Naive thymus-derived CD4-positive, alpha-beta T cell (primary cell): Measurements from ENCODE around the gene KRTAP2-4. TPM values are rescaled to one million over a fixed set of nuclear protein-coding genes. Genes with fewer than 3 reads are reported as not detected.
"Not testable (repeated sequence)": the region's sequence is repeated elsewhere in the genome, so short reads cannot be mapped to it uniquely, and the experiment has no call there.

Source experiments
- ATAC-seq: fragments of 150-1000 bp; cut with Tn5 transposase; 2 replicates; pipeline ENCODE4 v1.10.0; 2021; ENCODE audit warnings: mild to moderate bottlenecking, moderate library complexity
- CTCF ChIA-PET: fragments of 350-600 bp; sonication (Branson Sonifier 250); formaldehyde crosslinking; loops from one replicate; lab custom pipeline; 2021; ENCODE audit warnings: antibody characterized with exemption; lab: Charles Lee
- POLR2A ChIA-PET: fragments of 350-600 bp; sonication (Branson Sonifier 250); formaldehyde crosslinking; loops from one replicate; lab custom pipeline; 2021; ENCODE audit warnings: antibody characterized with exemption, inconsistent platforms; lab: Charles Lee
- DNase-seq, 9 donors: peaks; one replicate each; pipeline versions ENCODE4 v3.0.0 to v3.0.0-alpha.2; 2020 to 2022; ENCODE audit warnings: mixed read lengths in 1 of 9
- H3K27ac ChIP-seq: one replicate; pipeline ENCODE4 v1.7.0; 2013; ENCODE audit warnings: mild to moderate bottlenecking, low read depth, low read length, moderate library complexity
- H3K27me3 ChIP-seq, 2 donors: one replicate each; pipeline ENCODE4 v1.7.0; 2013; ENCODE audit warnings: low read length in 2 of 2, mild to moderate bottlenecking in 2 of 2, moderate library complexity in 2 of 2; ENCODE audit not compliant: control insufficient read depth in 2 of 2, insufficient read depth in 2 of 2
- H3K36me3 ChIP-seq, 3 experiments: 1 replicate in 2 of 3; 2 replicates in 1 of 3; pipeline ENCODE4 v1.7.0; 2013; ENCODE audit warnings: low read length in 3 of 3, mild to moderate bottlenecking in 3 of 3, moderate library complexity in 1 of 3; ENCODE audit not compliant: insufficient read depth in 3 of 3, control insufficient read depth in 2 of 3
- H3K4me1 ChIP-seq, 2 donors: one replicate each; pipeline ENCODE4 v1.7.0; 2013; ENCODE audit warnings: low read length in 2 of 2, mild to moderate bottlenecking in 2 of 2, moderate library complexity in 1 of 2; ENCODE audit not compliant: control insufficient read depth in 2 of 2, insufficient read depth in 2 of 2
- H3K4me3 ChIP-seq: 2 replicates; pipeline ENCODE4 v1.7.0; 2013; ENCODE audit warnings: mild to moderate bottlenecking, low read length
- H3K9me3 ChIP-seq, 3 experiments: 1 replicate in 2 of 3; 2 replicates in 1 of 3; pipeline ENCODE4 v1.7.0; 2013; ENCODE audit warnings: low read length in 3 of 3; ENCODE audit not compliant: control insufficient read depth in 2 of 3
- H3K27ac Mint-ChIP-seq, 9 donors: one replicate each; pipeline ENCODE4 v1.8.0; 2020 to 2022; ENCODE audit warnings: mixed read lengths in 9 of 9, mild to moderate bottlenecking in 8 of 9, moderate library complexity in 5 of 9, inconsistent platforms in 2 of 9
- H3K27me3 Mint-ChIP-seq, 5 donors: one replicate each; pipeline ENCODE4 v1.8.0; 2021 to 2022; ENCODE audit warnings: mixed read lengths in 5 of 5, mild to moderate bottlenecking in 1 of 5
- H3K36me3 Mint-ChIP-seq, 5 donors: one replicate each; pipeline ENCODE4 v1.8.0; 2020 to 2022; ENCODE audit warnings: mixed read lengths in 5 of 5, mild to moderate bottlenecking in 3 of 5, inconsistent platforms in 1 of 5
- H3K4me1 Mint-ChIP-seq, 7 donors: one replicate each; pipeline ENCODE4 v1.8.0; 2020 to 2022; ENCODE audit warnings: mixed read lengths in 7 of 7, mild to moderate bottlenecking in 3 of 7, inconsistent platforms in 1 of 7
- H3K4me3 Mint-ChIP-seq, 10 donors: one replicate each; pipeline ENCODE4 v1.8.0; 2020 to 2022; ENCODE audit warnings: mild to moderate bottlenecking in 10 of 10, mixed read lengths in 10 of 10, moderate library complexity in 6 of 10, inconsistent platforms in 2 of 10
- H3K9me3 Mint-ChIP-seq, 11 donors: one replicate each; pipeline ENCODE4 v1.8.0; 2020 to 2022; ENCODE audit warnings: mixed read lengths in 11 of 11, mild to moderate bottlenecking in 4 of 11, inconsistent platforms in 1 of 11, moderate library complexity in 1 of 11
- intact Hi-C, 2 donors: fragments of 100-400 bp; cut with micrococcal nuclease; formaldehyde crosslinking; loops; one replicate each; pipeline ENCODE4 v1.15.1; 2023
- polyA plus RNA-seq, 2 donors: library from polyadenylated mRNA; unstranded; fragments of 300-500 nt; fragmentation: Illumina TruSeq; gene quantifications; one replicate each; pipeline ENCODE4 v1.2.3, GENCODE V29; 2021
- total RNA-seq, 6 experiments: library from RNA in 5 of 6; stranded (reverse) in 5 of 6; gene quantifications; 1 replicate in 5 of 6; 2 replicates in 1 of 6; pipeline ENCODE4 v1.2.3 and lab custom pipeline; 2021 to 2026

KRTAP2-4 gene
- total and polyA plus RNA-seq, 7 experiments from 2014 or later: not detected

DNA sequence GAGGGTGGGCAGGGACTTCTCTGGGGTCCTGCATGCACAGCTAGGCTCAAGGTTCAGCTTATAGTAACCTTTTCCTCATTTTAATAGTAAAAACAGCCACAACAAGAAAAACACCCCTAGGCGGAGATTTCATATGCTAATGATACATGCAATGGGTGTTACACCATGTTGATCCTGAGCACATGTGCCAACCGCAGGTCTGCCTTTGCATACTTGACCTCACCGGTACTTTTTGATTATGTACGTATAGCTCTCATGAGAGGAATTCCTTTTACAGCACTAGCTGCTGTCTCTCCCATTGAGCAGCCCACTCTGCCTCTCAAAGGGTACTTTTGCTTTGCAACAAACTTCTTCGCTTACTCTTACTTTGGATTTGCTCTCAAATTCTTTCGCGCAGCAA, 30.4 kb upstream of the KRTAP2-4 start:
- ATAC-seq (no peak), DNase-seq (no peak)
- Mint-ChIP-seq H3K36me3 (peaks cover 0 to 5% (median 0%) of the 10 kb centered on the region in 5 donors), H3K27me3 (peaks cover 10 to 15% (median 11%) of the 10 kb centered on the region in 5 donors), H3K4me3 (no peak overlapping the region), H3K4me1 (peaks cover 0 to 20% (median 15%) of the 10 kb centered on the region in 7 donors), H3K9me3 (peaks cover 0 to 8% (median 0%) of the 10 kb centered on the region in 11 donors), H3K27ac (no peak overlapping the region)
- H3K27me3 ChIP-seq: no peaks in the 10 kb centered on the region
- H3K9me3 ChIP-seq: no peaks in the 10 kb centered on the region
- POLR2A ChIA-PET: no interaction called here
- no peak overlapping the region for H3K4me3 ChIP-seq
- CTCF ChIA-PET: interaction anchor here (0.6 kb wide), 1 partner anchor 94 kb away, joined by 6 read pairs; no protein-coding TSS in a partner anchor
- H3K27ac ChIP-seq: no peak overlapping the region
- intact Hi-C loops: no loop called here
- no peaks in the 10 kb centered on the region for H3K36me3 ChIP-seq
- H3K4me1 ChIP-seq: no peaks in the 10 kb centered on the region

GRCh38 chr17:41088760-41089352, 23.2 kb upstream of the KRTAP2-4 start:
- ATAC-seq, CTCF ChIA-PET, H3K9me3 Mint-ChIP-seq, H3K27ac ChIP-seq, H3K9me3 ChIP-seq, H3K36me3 ChIP-seq, H3K36me3 Mint-ChIP-seq, H3K27me3 ChIP-seq, H3K4me1 ChIP-seq, DNase-seq, H3K4me3 Mint-ChIP-seq, H3K4me1 Mint-ChIP-seq, POLR2A ChIA-PET, H3K4me3 ChIP-seq, H3K27ac Mint-ChIP-seq, intact Hi-C loops: not testable (repeated sequence)
- peaks cover 0 to 16% (median 6%) of the 10 kb centered on the region in 5 donors for H3K27me3 Mint-ChIP-seq

- H3K36me3 ChIP-seq, H3K4me3 Mint-ChIP-seq, CTCF ChIA-PET, H3K4me3 ChIP-seq, H3K27ac ChIP-seq, H3K27ac Mint-ChIP-seq, intact Hi-C loops, H3K4me1 Mint-ChIP-seq, DNase-seq, POLR2A ChIA-PET, ATAC-seq, H3K4me1 ChIP-seq, H3K9me3 ChIP-seq, H3K9me3 Mint-ChIP-seq, H3K27me3 ChIP-seq, H3K27me3 Mint-ChIP-seq, H3K36me3 Mint-ChIP-seq: not testable (repeated sequence)
Observed at GRCh38 chr17:41084100-41084856, 18.6 kb upstream of the KRTAP2-4 start, which contains the start of gene KRTAP4-7. TSS of gene KRTAP4-7 (plus strand) at chr17:41084150. CDS start at chr17:41084207, 57 bp downstream.

DNA sequence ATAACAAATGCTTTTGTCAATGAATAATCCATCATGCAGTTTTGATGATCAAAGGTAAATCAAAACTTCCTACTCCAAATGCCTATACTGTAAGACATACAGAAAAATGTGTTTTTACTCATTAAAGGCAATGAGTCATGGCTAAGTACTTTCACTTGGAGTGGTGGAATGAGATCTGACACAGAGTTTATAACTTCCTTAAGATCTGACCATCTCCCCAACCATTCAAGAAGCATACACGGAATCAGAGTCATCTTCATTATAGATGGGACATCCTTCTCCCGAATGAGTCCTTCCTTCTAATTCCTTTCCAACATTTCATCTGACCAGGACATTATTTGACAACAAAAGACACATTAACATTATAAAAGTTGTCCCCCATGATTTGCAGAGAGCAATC, 17.7 kb upstream of the KRTAP2-4 start:
- H3K36me3 ChIP-seq, H3K36me3 Mint-ChIP-seq, POLR2A ChIA-PET, H3K4me1 ChIP-seq, CTCF ChIA-PET, H3K9me3 ChIP-seq, intact Hi-C loops, H3K4me1 Mint-ChIP-seq, H3K9me3 Mint-ChIP-seq, H3K4me3 Mint-ChIP-seq, H3K27ac ChIP-seq, ATAC-seq, DNase-seq, H3K27me3 ChIP-seq, H3K27me3 Mint-ChIP-seq, H3K27ac Mint-ChIP-seq, H3K4me3 ChIP-seq: not testable (repeated sequence)

DNA sequence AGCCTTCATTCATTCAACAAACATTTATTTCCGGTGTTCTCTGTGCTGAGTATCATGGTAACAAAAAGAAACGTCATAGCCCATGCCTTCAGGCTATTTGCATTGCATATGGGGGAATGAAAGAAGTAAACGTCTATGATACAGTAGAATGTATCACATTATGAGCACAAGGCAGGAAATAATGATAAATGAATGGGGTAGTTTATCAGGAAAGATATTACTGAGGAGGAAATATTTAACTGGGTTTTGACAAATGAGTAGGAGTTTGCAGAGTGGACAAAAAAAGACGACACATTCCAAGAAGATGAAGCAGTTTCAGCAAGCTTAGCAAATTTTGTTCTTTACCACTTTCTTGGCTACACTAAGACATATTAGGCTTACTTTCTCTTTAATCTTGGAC, 16.9 kb upstream of the KRTAP2-4 start:
- Mint-ChIP-seq H3K4me3 (no peak overlapping the region), H3K9me3 (peaks cover 0 to 2% (median 0%) of the 10 kb centered on the region in 11 donors), H3K27me3 (peaks cover 0 to 10% (median 2%) of the 10 kb centered on the region in 5 donors), H3K36me3 (no peaks in the 10 kb centered on the region), H3K27ac (no peak overlapping the region), H3K4me1 (peaks cover 0 to 2% (median 0%) of the 10 kb centered on the region in 7 donors)
- POLR2A ChIA-PET: no interaction called here
- Histone ChIP-seq H3K4me1 (no peaks in the 10 kb centered on the region), H3K4me3 (no peak overlapping the region), H3K9me3 (no peaks in the 10 kb centered on the region), H3K36me3 (no peaks in the 10 kb centered on the region), H3K27me3 (no peaks in the 10 kb centered on the region), H3K27ac (no peak overlapping the region)
- DNase-seq (no peak), ATAC-seq (no peak)
- intact Hi-C loops: no loop called here
- CTCF ChIA-PET: no interaction called here

DNA sequence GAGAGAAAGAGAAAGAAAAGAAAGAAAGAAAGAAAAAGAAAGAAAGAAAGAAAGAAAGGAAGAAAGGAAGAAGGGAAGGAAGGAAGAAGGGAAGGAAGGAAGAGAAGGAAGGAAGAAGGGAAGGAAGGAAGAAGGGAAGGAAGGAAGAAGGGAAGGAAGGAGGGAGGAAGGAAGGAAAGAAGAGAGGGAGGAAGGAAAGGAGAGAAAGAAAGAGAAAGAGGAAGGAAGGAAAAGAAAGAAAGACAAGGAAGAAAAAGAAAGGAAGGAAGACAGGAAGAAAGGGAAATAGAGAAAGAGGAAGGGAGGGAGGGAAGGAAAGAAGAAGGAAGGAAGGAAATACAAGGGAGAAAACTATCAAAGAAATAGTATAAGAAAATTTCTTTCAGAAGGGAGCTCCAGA, 11.1 kb upstream of the KRTAP2-4 start:
- no peaks in the 10 kb centered on the region for H3K36me3 ChIP-seq
- DNase-seq: no peak
- intact Hi-C loops: no loop called here
- no peak for ATAC-seq
- Mint-ChIP-seq H3K27ac (peak overlapping the region in 1 of 9 donors; percentile 59), H3K27me3 (peaks cover 19 to 27% (median 22%) of the 10 kb centered on the region in 5 donors), H3K4me3 (no peak overlapping the region), H3K36me3 (peaks cover 0 to 3% (median 0%) of the 10 kb centered on the region in 5 donors), H3K4me1 (peaks cover 0 to 16% (median 0%) of the 10 kb centered on the region in 7 donors), H3K9me3 (peaks cover 0 to 3% (median 0%) of the 10 kb centered on the region in 11 donors)
- ChIA-PET POLR2A (no interaction called here), CTCF (no interaction called here)
- no peaks in the 10 kb centered on the region for H3K9me3 ChIP-seq
- H3K4me1 ChIP-seq: no peaks in the 10 kb centered on the region
- peaks cover 0 to 5% of the 10 kb centered on the region in 2 donors for H3K27me3 ChIP-seq
- H3K27ac ChIP-seq: no peak overlapping the region
- no peak overlapping the region for H3K4me3 ChIP-seq
